OCI-LY3 (cell line): ENCODE measurements around the gene CEP112.

ENCODE experiments used
- H2AFZ ChIP-seq: fragments of 200-600, 300-600 bp; shearing (Covaris generic); 2 replicates; pipeline ENCODE4 v1.6.0; 2014; ENCODE audit warnings: antibody characterized with exemption, low read depth, low read length
- H3K27ac ChIP-seq: fragments of 200-600, 300-600 bp; sonication (generic); 2 replicates; pipeline ENCODE4 v1.5.1; 2014; ENCODE audit warnings: mild to moderate bottlenecking, low read length, moderate library complexity, mixed read lengths
- H3K27me3 ChIP-seq: fragments of 200-600, 300-600 bp; sonication (generic); 2 replicates; pipeline ENCODE4 v1.6.1; 2014; ENCODE audit warnings: low read depth, low read length, mixed read lengths
- H3K36me3 ChIP-seq: fragments of 200-600, 300-600 bp; sonication (generic); replicated peaks from 2 replicates; pipeline ENCODE3; 2014; ENCODE audit warnings: low read depth, low read length, mixed read lengths
- H3K4me1 ChIP-seq: fragments of 300-600, 200-600 bp; sonication (generic); 2 replicates; pipeline ENCODE4 v1.6.1; 2014; ENCODE audit warnings: low read length, mixed read lengths
- H3K4me2 ChIP-seq: fragments of 200-600, 300-600 bp; sonication (generic); 2 replicates; pipeline ENCODE4 v1.6.1; 2014; ENCODE audit warnings: low read length, mixed read lengths
- H3K4me3 ChIP-seq: fragments of 300-600, 200-600 bp; sonication (generic); 2 replicates; pipeline ENCODE4 v1.5.1; 2014; ENCODE audit warnings: antibody characterized with exemption, mild to moderate bottlenecking, low read length, moderate library complexity
- H3K79me2 ChIP-seq: fragments of 300-600, 200-600 bp; shearing (Covaris generic); 2 replicates; pipeline ENCODE4 v1.6.1; 2014; ENCODE audit warnings: mild to moderate bottlenecking, low read length, mixed read lengths
- H3K9ac ChIP-seq: fragments of 300-600, 200-600 bp; shearing (Covaris generic); 2 replicates; pipeline ENCODE4 v1.6.0; 2014; ENCODE audit warnings: mild to moderate bottlenecking, low read length, moderate library complexity
- H3K9me3 ChIP-seq: fragments of 200-600, 300-600 bp; shearing (Covaris generic); 2 replicates; pipeline ENCODE4 v1.6.1; 2014; ENCODE audit warnings: low read length, mixed read lengths; ENCODE audit not compliant: insufficient read depth
- H4K20me1 ChIP-seq: fragments of 200-600, 300-600 bp; sonication (generic); 2 replicates; pipeline ENCODE4 v1.6.1; 2016; ENCODE audit warnings: low read length, mixed read lengths; ENCODE audit not compliant: insufficient read depth
- CTCF ChIP-seq: fragments of 200-600, 300-600 bp; sonication (generic); IDR thresholded peaks from 2 replicates; pipeline ENCODE4 v1.5.1; 2014; ENCODE audit warnings: antibody characterized with exemption, low read length, low read depth
- EZH2phosphoT487 ChIP-seq: fragments of 200-600 bp; shearing (Covaris generic); IDR thresholded peaks from 2 replicates; pipeline ENCODE4 v1.6.1; 2018; ENCODE audit warnings: antibody characterized with exemption, mixed run types, low read depth

The CEP112 gene

GRCh38 chr17:65727246-65727645, 464.7 kb downstream of the CEP112 start:
- Histone ChIP-seq H4K20me1 (no peaks in the 10 kb centered on the region), H3K9ac (no peak overlapping the region), H3K79me2 (no peaks in the 10 kb centered on the region), H2AFZ (no peak overlapping the region), H3K4me3 (no peak overlapping the region), H3K36me3 (no peaks in the 10 kb centered on the region), H3K27me3 (0 out of 2 replicates have a peak, but pooled peaks cover 4% of the 10 kb centered on the region), H3K27ac (no peak overlapping the region), H3K9me3 (no peaks in the 10 kb centered on the region), H3K4me2 (no peak overlapping the region), H3K4me1 (no peaks in the 10 kb centered on the region)
- TF ChIP-seq CTCF (no peak), EZH2phosphoT487 (no peak)

GRCh38 chr17:65723431-65724151, 468.3 kb downstream of the CEP112 start:
- 0 out of 2 replicates have a peak, but pooled peaks cover 4% of the 10 kb centered on the region for H3K27me3 ChIP-seq
- H3K79me2 ChIP-seq: no peaks in the 10 kb centered on the region
- no peaks in the 10 kb centered on the region for H3K36me3 ChIP-seq
- H3K9me3 ChIP-seq: no peaks in the 10 kb centered on the region
- H3K9ac ChIP-seq: no peak overlapping the region
- no peak overlapping the region for H3K4me2 ChIP-seq
- TF ChIP-seq CTCF: no peak
- TF ChIP-seq EZH2phosphoT487: no peak
- H3K4me1 ChIP-seq: no peaks in the 10 kb centered on the region
- no peak overlapping the region for H3K27ac ChIP-seq
- H3K4me3 ChIP-seq: no peak overlapping the region
- no peaks in the 10 kb centered on the region for H4K20me1 ChIP-seq
- H2AFZ ChIP-seq: no peak overlapping the region

- Histone ChIP-seq H3K9me3 (no peaks in the 10 kb centered on the region), H3K36me3 (no peaks in the 10 kb centered on the region), H3K4me2 (no peak overlapping the region), H4K20me1 (no peaks in the 10 kb centered on the region), H3K9ac (no peak overlapping the region), H3K27ac (no peak overlapping the region), H3K27me3 (0 out of 2 replicates have a peak, but pooled peaks cover 4% of the 10 kb centered on the region), H2AFZ (no peak overlapping the region), H3K79me2 (no peaks in the 10 kb centered on the region), H3K4me1 (no peaks in the 10 kb centered on the region), H3K4me3 (no peak overlapping the region)
- TF ChIP-seq CTCF (no peak), EZH2phosphoT487 (no peak)
These were observed 473.3 kb downstream of the CEP112 start for GRCh38 chr17:65718601-65719000.

GRCh38 chr17:65712383-65713267, 479.3 kb downstream of the CEP112 start:
- Histone ChIP-seq H3K4me2 (no peak overlapping the region), H3K9me3 (no peaks in the 10 kb centered on the region), H2AFZ (no peak overlapping the region), H3K4me1 (peaks cover 14% of the 10 kb centered on the region), H3K36me3 (no peaks in the 10 kb centered on the region), H3K27ac (no peak overlapping the region), H3K9ac (no peak overlapping the region), H3K27me3 (no peaks in the 10 kb centered on the region), H4K20me1 (no peaks in the 10 kb centered on the region), H3K79me2 (no peaks in the 10 kb centered on the region), H3K4me3 (no peak overlapping the region)
- TF ChIP-seq CTCF (no peak), EZH2phosphoT487 (no peak)
